ENCODE results near the gene MINDY1.

Gene MINDY1

GRCh38 chr1:151049458-151049857 is 42.8 kb upstream of the MINDY1 start:
- no peak overlapping the region for H3K27ac ChIP-seq (ENCODE audit: low read length)
- peaks cover 7% of the 10 kb centered on the region; the same call in 1 of the 2 replicates for H3K36me3 ChIP-seq (replicated peaks; ENCODE audit: insufficient read depth, low read length)
- DNase-seq, result no peak
- no peak overlapping the region for H3K9ac ChIP-seq (ENCODE audit: low read length)
- no peak overlapping the region for H3K4me3 ChIP-seq (ENCODE audit: low read length)
- H3F3A ChIP-seq (ENCODE audit: insufficient read depth, low read length), result peaks cover 13% of the 10 kb centered on the region; the same call in 1 of the 2 replicates
- peaks cover 13% of the 10 kb centered on the region; the same call in 1 of the 2 replicates for H3K4me1 ChIP-seq (ENCODE audit: low read length)
- peaks cover 4% of the 10 kb centered on the region; the same call in 1 of the 2 replicates for H3K79me2 ChIP-seq (ENCODE audit: low read length)
- H2AFZ ChIP-seq (ENCODE audit: low read length), result no peak overlapping the region
- no peak for TF ChIP-seq EZH2phosphoT487 (IDR thresholded peaks at IDR 0.05; ENCODE audit: low read length)
- TF ChIP-seq CTCF (IDR thresholded peaks at IDR 0.05; ENCODE audit: low read length), result no peak
- no peak for TF ChIP-seq EZH2 (optimal IDR thresholded peaks at IDR 0.05; ENCODE audit: low read depth, low read length)
- no peaks in the 10 kb centered on the region for H3K9me3 ChIP-seq (replicated peaks; ENCODE audit: insufficient read depth, low read length)
- H4K20me1 ChIP-seq (ENCODE audit: insufficient read depth, low read length), result no peaks in the 10 kb centered on the region; the same call in 1 of the 2 replicates
- H3K27me3 ChIP-seq (replicated peaks; ENCODE audit: insufficient read depth, low read length), result no peaks in the 10 kb centered on the region
- no peak overlapping the region for H3K4me2 ChIP-seq (ENCODE audit: low read depth, low read length)
- no peaks in the 10 kb centered on the region for H3K9me2 ChIP-seq (replicated peaks; ENCODE audit: insufficient read depth, low read length)

- H4K20me1 ChIP-seq (ENCODE audit: insufficient read depth, low read length), result no peaks in the 10 kb centered on the region; the same call in 1 of the 2 replicates
- no peaks in the 10 kb centered on the region for H3K27me3 ChIP-seq (replicated peaks; ENCODE audit: insufficient read depth, low read length)
- no peak overlapping the region for H3K4me3 ChIP-seq (ENCODE audit: low read length)
- H3K36me3 ChIP-seq (replicated peaks; ENCODE audit: insufficient read depth, low read length), result no peaks in the 10 kb centered on the region
- TF ChIP-seq EZH2 (optimal IDR thresholded peaks at IDR 0.05; ENCODE audit: low read depth, low read length) (no peak), CTCF (IDR thresholded peaks at IDR 0.05; ENCODE audit: low read length) (no peak; the same call in 1 of the 2 replicates), EZH2phosphoT487 (IDR thresholded peaks at IDR 0.05; ENCODE audit: low read length) (no peak)
- peak overlapping the region; percentile 99; the same call in 1 of the 2 replicates for H3K4me2 ChIP-seq (ENCODE audit: low read depth, low read length)
- no peak overlapping the region for H2AFZ ChIP-seq (ENCODE audit: low read length)
- H3K79me2 ChIP-seq (ENCODE audit: low read length), result no peaks in the 10 kb centered on the region
- no peak overlapping the region for H3K9ac ChIP-seq (ENCODE audit: low read length)
- DNase-seq, result no peak
- H3K27ac ChIP-seq (ENCODE audit: low read length), result no peak overlapping the region
- H3F3A ChIP-seq (ENCODE audit: insufficient read depth, low read length), result peaks cover 13% of the 10 kb centered on the region; the same call in 1 of the 2 replicates
- H3K4me1 ChIP-seq (ENCODE audit: low read length), result peaks cover 13% of the 10 kb centered on the region; the same call in 1 of the 2 replicates
- H3K9me3 ChIP-seq (replicated peaks; ENCODE audit: insufficient read depth, low read length), result no peaks in the 10 kb centered on the region
- no peaks in the 10 kb centered on the region for H3K9me2 ChIP-seq (replicated peaks; ENCODE audit: insufficient read depth, low read length)
These were observed 41.9 kb upstream of the MINDY1 start for GRCh38 chr1:151048645-151049032.

- Histone ChIP-seq H3K4me1 (ENCODE audit: low read length) (peaks cover 13% of the 10 kb centered on the region; the same call in 1 of the 2 replicates), H3K27ac (ENCODE audit: low read length) (no peak overlapping the region), H3K4me2 (ENCODE audit: low read depth, low read length) (peak overlapping the region; percentile 99), H3K9me2 (replicated peaks; ENCODE audit: insufficient read depth, low read length) (no peaks in the 10 kb centered on the region), H3K4me3 (ENCODE audit: low read length) (peak overlapping the region; percentile 72), H3K79me2 (ENCODE audit: low read length) (no peaks in the 10 kb centered on the region), H3K27me3 (replicated peaks; ENCODE audit: insufficient read depth, low read length) (no peaks in the 10 kb centered on the region), H3K9me3 (replicated peaks; ENCODE audit: insufficient read depth, low read length) (no peaks in the 10 kb centered on the region), H4K20me1 (ENCODE audit: insufficient read depth, low read length) (no peaks in the 10 kb centered on the region; the same call in 1 of the 2 replicates), H3K36me3 (replicated peaks; ENCODE audit: insufficient read depth, low read length) (no peaks in the 10 kb centered on the region), H2AFZ (ENCODE audit: low read length) (peak overlapping the region; percentile 83), H3F3A (ENCODE audit: insufficient read depth, low read length) (peaks cover 13% of the 10 kb centered on the region; the same call in 1 of the 2 replicates), H3K9ac (ENCODE audit: low read length) (peak overlapping the region; percentile 4; the same call in 1 of the 2 replicates)
- TF ChIP-seq EZH2phosphoT487 (IDR thresholded peaks at IDR 0.05; ENCODE audit: low read length) (no peak), CTCF (IDR thresholded peaks at IDR 0.05; ENCODE audit: low read length) (peak; percentile 54; the same call in 1 of the 2 replicates), EZH2 (optimal IDR thresholded peaks at IDR 0.05; ENCODE audit: low read depth, low read length) (no peak)
- peak; percentile 39 for DNase-seq
These were observed 41.4 kb upstream of the MINDY1 start for GRCh38 chr1:151047925-151048644.

All from MM.1S (cell line).